ENCODE results near the gene HNRNPU.

The HNRNPU gene

GRCh38 chr1:244862699-244863490 lies 1.4 kb downstream of the HNRNPU start:
- DNase-seq = peak; percentile 98
- Histone ChIP-seq H3F3A (ENCODE audit: insufficient read depth, low read length) (peaks cover 32% of the 10 kb centered on the region), H3K4me3 (ENCODE audit: low read length) (peak overlapping the region; percentile 98), H3K4me2 (ENCODE audit: low read depth, low read length) (peak overlapping the region; percentile 79), H2AFZ (ENCODE audit: low read length) (no peak overlapping the region), H3K79me2 (ENCODE audit: low read length) (peaks cover 64% of the 10 kb centered on the region), H3K4me1 (ENCODE audit: low read length) (0 out of 2 replicates have a peak, but pooled peaks cover 9% of the 10 kb centered on the region), H3K27ac (ENCODE audit: low read length) (peak overlapping the region; percentile 98), H3K27me3 (replicated peaks; ENCODE audit: insufficient read depth, low read length) (no peaks in the 10 kb centered on the region), H3K9me3 (replicated peaks; ENCODE audit: insufficient read depth, low read length) (no peaks in the 10 kb centered on the region), H3K36me3 (replicated peaks; ENCODE audit: insufficient read depth, low read length) (peaks cover 33% of the 10 kb centered on the region; the same call in 1 of the 2 replicates), H4K20me1 (ENCODE audit: insufficient read depth, low read length) (peaks cover 49% of the 10 kb centered on the region), H3K9ac (ENCODE audit: low read length) (peak overlapping the region; percentile 100), H3K9me2 (replicated peaks; ENCODE audit: insufficient read depth, low read length) (no peaks in the 10 kb centered on the region)
- TF ChIP-seq EZH2phosphoT487 (IDR thresholded peaks at IDR 0.05; ENCODE audit: low read length) (no peak), EZH2 (optimal IDR thresholded peaks at IDR 0.05; ENCODE audit: low read depth, low read length) (no peak), CTCF (IDR thresholded peaks at IDR 0.05; ENCODE audit: low read length) (no peak)

DNA sequence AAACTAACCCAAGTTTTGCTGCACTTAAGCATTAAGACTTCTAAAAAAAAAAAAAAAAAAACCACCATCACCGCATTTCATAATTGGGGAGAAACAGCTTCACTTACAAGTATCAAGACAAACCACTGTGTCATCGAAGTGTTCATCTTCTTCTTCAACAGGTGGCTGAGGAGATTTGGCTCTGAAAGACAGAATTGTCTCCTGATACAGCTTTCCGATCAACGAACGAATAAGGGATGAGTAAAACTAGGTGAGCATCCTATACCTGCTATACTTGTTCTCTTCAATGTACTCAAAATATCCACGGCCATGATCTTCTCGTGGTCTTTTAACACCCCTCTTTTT lies 2.0 kb downstream of the HNRNPU start:
- peaks cover 39% of the 10 kb centered on the region for H3K36me3 ChIP-seq (replicated peaks; ENCODE audit: insufficient read depth, low read length)
- peak overlapping the region; percentile 81 for H3K9ac ChIP-seq (ENCODE audit: low read length)
- H3K9me3 ChIP-seq (replicated peaks; ENCODE audit: insufficient read depth, low read length) = no peaks in the 10 kb centered on the region
- H3K27ac ChIP-seq (ENCODE audit: low read length) = peak overlapping the region; percentile 98; the same call in 1 of the 2 replicates
- no peaks in the 10 kb centered on the region for H3K9me2 ChIP-seq (replicated peaks; ENCODE audit: insufficient read depth, low read length)
- H4K20me1 ChIP-seq (ENCODE audit: insufficient read depth, low read length) = peaks cover 55% of the 10 kb centered on the region
- TF ChIP-seq CTCF (IDR thresholded peaks at IDR 0.05; ENCODE audit: low read length) = no peak
- TF ChIP-seq EZH2phosphoT487 (IDR thresholded peaks at IDR 0.05; ENCODE audit: low read length) = no peak
- TF ChIP-seq EZH2 (optimal IDR thresholded peaks at IDR 0.05; ENCODE audit: low read depth, low read length) = no peak
- H2AFZ ChIP-seq (ENCODE audit: low read length) = no peak overlapping the region
- peaks cover 36% of the 10 kb centered on the region for H3F3A ChIP-seq (ENCODE audit: insufficient read depth, low read length)
- peak overlapping the region; percentile 79 for H3K4me2 ChIP-seq (ENCODE audit: low read depth, low read length)
- peak overlapping the region; percentile 94 for H3K4me3 ChIP-seq (ENCODE audit: low read length)
- H3K27me3 ChIP-seq (replicated peaks; ENCODE audit: insufficient read depth, low read length) = no peaks in the 10 kb centered on the region
- H3K4me1 ChIP-seq (ENCODE audit: low read length) = 0 out of 2 replicates have a peak, but pooled peaks cover 9% of the 10 kb centered on the region
- H3K79me2 ChIP-seq (ENCODE audit: low read length) = peaks cover 70% of the 10 kb centered on the region
- DNase-seq = peak; percentile 41

DNA sequence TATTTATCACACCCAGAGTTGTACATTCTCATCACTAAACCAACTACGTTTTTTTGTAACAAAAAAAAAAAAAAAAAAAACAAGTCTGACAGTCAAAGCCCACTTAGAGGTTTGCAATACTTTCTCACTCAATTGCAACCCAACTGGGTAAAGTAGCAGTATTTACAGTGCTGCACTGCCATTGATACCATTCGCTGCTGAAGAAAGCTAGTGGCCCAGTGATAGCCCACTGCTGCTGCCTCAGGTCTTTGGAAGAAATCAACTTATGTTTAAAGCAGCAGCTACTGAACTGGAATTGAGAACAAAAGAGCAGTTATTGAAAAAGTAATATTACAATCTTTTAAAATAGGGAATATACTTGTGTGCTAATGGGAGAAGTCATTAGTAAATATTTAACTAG lies 2.7 kb downstream of the HNRNPU start:
- Histone ChIP-seq H3K9ac (ENCODE audit: low read length) (peak overlapping the region; percentile 81; the same call in 1 of the 2 replicates), H3K4me1 (ENCODE audit: low read length) (0 out of 2 replicates have a peak, but pooled peaks cover 9% of the 10 kb centered on the region), H3K9me3 (replicated peaks; ENCODE audit: insufficient read depth, low read length) (no peaks in the 10 kb centered on the region), H3F3A (ENCODE audit: insufficient read depth, low read length) (peaks cover 37% of the 10 kb centered on the region), H3K36me3 (replicated peaks; ENCODE audit: insufficient read depth, low read length) (peaks cover 44% of the 10 kb centered on the region), H4K20me1 (ENCODE audit: insufficient read depth, low read length) (peaks cover 59% of the 10 kb centered on the region), H3K27me3 (replicated peaks; ENCODE audit: insufficient read depth, low read length) (no peaks in the 10 kb centered on the region), H3K9me2 (replicated peaks; ENCODE audit: insufficient read depth, low read length) (no peaks in the 10 kb centered on the region), H3K79me2 (ENCODE audit: low read length) (peaks cover 77% of the 10 kb centered on the region), H2AFZ (ENCODE audit: low read length) (no peak overlapping the region), H3K4me3 (ENCODE audit: low read length) (peak overlapping the region; percentile 94), H3K4me2 (ENCODE audit: low read depth, low read length) (peak overlapping the region; percentile 79), H3K27ac (ENCODE audit: low read length) (no peak overlapping the region; the same call in 1 of the 2 replicates)
- no peak for DNase-seq
- TF ChIP-seq EZH2phosphoT487 (IDR thresholded peaks at IDR 0.05; ENCODE audit: low read length) = no peak

Data from MM.1S (cell line).